ENCODE results near the gene B4GALT3.

Gene B4GALT3

GRCh38 chr1:161206411-161207140 is 29.3 kb upstream of the B4GALT3 start:
- DNase-seq (ENCODE audit: low read depth, low spot score), result no peak

GRCh38 chr1:161201836-161202712 is 24.8 kb upstream of the B4GALT3 start, which contains the start of gene NDUFS2:
NDUFS2 (plus strand) TSS chr1:161202367; CDS start chr1:161202386, 19 bp downstream.
- DNase-seq (ENCODE audit: low read depth, low spot score), result peak; percentile 97

GRCh38 chr1:161200992-161201835 is 23.9 kb upstream of the B4GALT3 start:
- no peak for DNase-seq (ENCODE audit: low read depth, low spot score)

DNA sequence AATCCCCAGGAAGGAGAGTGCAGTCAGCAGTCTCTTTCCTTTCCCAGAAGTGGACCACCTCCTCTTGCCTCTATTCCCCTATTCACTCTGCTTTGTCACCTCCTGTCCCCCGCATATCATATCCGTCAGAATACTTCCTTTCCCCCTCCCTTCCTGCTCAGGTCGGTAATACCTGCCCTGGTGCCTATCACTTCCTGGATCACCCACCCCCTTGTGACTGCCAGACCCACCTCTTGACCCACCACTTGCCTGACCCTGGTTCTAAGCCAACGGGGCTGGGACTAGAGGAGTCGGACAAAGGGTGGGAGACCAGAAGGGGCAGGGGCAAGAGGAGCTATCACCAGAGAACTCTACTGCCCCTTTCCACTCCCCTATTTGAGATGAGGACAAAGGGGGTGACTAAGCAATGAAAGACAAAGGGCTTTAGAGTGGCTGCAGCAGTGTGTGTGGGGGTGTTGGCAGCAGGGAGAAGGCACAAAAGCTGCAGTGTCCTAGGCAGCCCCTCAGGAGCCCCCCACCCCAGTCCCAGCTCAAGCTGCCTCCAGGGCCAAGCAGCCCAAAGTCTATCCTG is 23.2 kb upstream of the B4GALT3 start:
- no peak for DNase-seq (ENCODE audit: low read depth, low spot score)

DNA sequence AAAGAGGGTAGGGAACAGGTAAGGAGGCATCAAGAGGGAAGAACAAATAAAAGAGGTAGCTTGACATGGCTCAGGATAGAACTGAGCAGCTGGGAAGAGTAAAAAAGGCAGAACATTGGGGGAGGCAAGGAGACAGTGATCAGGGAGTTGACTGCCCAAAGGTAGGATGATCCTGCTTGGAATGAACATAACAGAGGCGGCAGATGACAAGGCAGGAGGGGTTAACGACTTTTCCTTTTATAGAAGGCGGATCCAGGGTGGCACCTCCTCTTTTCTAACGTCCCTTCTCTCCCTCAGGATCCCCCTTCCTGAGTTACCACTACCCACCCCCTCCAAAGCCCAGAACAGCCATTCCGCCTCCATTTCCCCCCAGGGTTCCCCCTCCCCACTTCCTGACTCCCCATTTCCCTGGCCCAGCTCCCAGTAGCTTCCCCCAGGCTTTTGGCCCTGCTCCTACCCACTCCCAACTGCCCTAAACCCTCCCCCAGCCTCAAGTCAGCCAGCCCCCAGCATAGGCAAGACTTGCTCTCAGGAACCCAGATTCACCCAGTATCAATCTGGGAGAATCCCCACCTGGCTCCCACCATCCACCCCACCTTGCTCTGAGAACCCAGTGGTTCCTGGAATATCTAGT is 22.3 kb upstream of the B4GALT3 start:
- no peak for DNase-seq (ENCODE audit: low read depth, low spot score)

DNA sequence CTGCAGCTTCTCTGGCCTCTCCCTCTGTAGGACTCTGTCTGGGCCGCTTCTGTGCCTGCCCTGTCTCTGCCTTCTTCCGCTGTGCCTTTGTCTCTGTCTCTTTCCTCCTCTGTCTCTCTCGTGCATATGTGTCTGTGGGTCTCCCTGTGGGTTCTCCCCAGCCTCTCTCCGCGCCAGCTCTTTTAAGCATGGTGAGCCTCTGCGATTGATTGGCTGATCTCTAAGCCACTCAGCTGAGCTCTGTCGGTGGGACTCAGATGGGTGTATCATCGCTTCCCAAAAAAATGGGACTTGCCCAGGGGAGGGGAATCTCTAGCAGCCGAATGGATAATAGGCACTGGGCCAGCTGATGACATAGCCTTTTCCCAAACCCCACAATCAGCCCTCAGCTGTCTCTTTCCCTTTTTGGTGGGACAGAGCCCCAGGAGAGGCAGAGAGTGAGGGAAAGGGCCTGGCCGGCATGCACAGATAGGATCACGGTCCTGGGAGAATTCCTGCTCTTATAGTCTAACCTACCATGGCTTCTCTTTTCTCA is 21.7 kb upstream of the B4GALT3 start, which contains the start of gene ADAMTS4:
Gene ADAMTS4, minus strand, starts transcription at position 158 of the 535 bp plus-strand sequence. CDS start 427 bp downstream, outside the sequence.
- no peak for DNase-seq (ENCODE audit: low read depth, low spot score)

- no peak for DNase-seq (ENCODE audit: low read depth, low spot score)
Measured at GRCh38 chr1:161198194-161198896, 21.0 kb upstream of the B4GALT3 start.

- no peak for DNase-seq (ENCODE audit: low read depth, low spot score)
Measured at GRCh38 chr1:161197560-161198193, 20.4 kb upstream of the B4GALT3 start.

DNA sequence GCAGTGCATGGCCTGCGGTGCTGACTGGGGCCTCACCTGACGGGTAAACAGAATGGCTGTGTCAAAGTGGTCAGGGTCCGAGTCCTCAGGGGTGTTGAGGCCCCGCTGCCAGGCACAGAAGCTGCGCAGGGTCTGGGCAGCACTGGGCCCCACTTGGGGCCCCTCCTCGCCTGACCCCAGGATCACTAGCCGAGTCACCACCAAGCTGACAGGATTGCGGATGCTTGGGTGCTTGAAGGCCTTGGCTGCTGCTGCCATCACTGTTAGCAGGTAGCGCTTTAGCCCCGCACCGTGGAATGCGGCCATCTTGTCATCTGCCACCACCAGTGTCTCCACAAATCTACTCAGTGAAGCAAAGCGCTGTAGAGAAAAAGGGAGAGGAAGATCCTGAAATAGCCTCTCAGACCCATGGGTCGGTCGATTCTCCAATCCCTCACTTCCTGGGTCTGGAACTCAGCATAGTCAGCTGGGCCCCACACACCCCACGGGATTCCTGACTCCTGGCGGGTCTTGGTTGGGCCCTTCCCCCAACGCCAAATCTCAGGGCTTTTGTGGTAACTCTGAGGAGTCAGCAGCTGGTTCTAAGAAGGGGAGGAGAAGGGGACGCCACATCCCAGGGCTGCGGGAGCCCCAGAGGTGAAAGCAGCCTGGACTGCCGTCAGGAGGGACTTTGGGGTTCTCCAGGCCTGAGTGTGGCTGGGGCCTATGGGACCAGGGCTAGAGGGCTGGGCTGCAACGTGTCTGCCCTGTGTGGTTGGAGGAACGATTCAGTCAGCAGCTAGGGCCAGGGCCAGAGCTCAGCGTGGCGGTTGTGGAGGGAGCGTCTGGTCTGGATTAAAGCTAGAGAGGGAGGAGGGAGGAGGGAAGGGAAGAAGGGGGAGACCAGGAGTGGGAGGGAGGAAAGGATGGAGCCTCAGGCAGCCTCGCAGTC is 19.5 kb upstream of the B4GALT3 start:
- DNase-seq (ENCODE audit: low read depth, low spot score), result no peak

GRCh38 chr1:161196111-161196510 is 18.8 kb upstream of the B4GALT3 start:
- no peak for DNase-seq (ENCODE audit: low read depth, low spot score)

GRCh38 chr1:161195171-161195570 is 17.9 kb upstream of the B4GALT3 start:
- no peak for DNase-seq (ENCODE audit: low read depth, low spot score)

DNA sequence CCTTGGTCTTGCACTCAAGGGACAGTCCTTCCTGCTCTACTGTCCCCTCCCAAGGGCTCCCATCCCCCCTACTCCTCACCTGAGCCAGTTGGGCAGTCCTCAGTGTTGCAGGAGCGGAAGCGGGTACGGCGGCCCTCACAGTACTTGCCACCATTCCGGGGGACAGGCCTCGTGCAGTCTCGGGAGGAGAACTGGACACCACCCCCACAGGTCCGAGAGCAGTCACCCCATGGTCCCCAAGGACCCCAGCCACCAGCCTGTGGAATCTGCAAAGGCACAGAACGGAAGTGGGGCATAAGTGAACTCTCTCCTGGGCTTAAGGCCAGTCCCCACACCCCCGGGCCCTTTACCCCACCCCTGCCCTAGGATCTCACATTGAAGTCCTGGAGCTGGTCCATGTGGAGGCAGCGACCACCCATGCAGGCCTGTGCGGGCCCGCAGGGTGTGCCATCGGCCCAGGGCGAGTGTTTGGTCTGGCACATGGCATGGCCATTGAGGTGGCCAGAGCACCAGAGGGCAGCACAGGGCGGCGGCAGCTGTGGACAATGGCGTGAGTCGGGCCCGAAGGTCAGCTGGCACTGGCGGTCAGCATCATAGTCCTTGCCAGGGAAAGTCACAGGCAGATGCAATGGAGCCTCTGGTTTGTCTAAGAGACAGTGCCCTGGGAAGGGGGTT is 16.4 kb upstream of the B4GALT3 start:
- no peak for DNase-seq (ENCODE audit: low read depth, low spot score)

DNA sequence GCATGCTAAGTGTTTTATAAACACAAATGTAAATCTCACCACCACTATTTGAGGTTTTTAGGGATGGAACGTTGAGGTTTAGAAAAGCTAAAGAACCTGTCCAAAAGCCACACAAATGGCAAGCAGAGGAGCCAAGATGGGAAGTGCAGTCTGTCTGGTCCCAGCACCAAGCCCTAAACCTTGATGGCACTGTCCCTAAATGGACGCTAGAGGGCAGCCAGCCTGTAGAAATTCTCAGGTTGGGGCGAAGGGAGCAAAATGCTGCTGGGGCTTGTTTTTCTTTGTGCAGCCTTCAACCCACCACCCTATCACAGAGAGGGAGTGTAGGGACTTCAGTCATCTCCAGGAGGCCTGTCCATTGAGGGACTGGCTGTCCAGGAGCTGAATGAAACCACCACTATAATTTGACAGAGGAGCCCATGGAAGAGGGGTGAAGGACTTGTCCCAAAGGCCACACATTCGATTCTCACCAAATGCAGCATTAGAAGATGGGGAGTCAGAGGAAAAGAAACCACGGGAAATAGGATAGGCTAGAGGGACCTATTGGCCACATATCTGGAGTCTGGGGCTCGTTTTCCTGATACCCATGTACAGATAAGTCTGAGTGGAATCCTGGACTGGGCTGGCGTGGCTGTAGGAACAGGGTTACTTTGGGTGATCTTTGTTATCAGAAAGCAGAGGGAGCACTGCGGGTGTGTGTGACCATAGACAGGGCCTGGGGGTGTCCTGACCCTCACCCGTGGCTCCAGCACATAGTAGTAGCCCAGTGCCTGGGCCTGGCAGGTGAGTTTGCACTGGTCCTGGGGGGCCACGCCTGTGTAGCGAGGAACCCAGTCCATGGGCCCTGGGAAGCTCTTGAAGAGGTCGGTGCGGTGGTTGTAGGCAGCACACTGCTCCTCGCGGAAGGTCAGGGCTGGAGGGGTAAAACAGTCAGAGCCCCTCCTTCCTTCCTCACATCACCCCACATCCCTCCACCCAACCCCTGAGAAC is 15.5 kb upstream of the B4GALT3 start:
- no peak for DNase-seq (ENCODE audit: low read depth, low spot score)

DNA sequence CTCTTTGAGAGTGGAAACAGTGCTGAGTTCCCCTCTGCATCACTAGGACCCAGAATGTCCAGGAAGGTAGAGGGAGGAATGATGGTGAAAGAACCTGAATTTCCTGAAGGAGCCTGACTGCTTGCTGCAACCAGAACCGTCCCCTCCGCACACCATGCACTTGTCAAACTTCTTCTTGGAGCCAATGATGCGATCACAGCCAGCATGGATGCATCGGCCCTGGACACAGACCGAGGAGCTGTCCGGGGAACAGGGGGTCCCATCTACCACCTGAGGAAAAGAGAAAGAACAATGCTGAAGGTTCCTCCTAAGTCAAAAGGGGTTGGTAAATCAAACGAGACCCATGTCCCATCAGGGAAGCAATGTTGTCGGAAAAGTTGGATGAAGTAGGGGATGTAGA is 14.7 kb upstream of the B4GALT3 start:
- DNase-seq (ENCODE audit: low read depth, low spot score), result no peak

DNA sequence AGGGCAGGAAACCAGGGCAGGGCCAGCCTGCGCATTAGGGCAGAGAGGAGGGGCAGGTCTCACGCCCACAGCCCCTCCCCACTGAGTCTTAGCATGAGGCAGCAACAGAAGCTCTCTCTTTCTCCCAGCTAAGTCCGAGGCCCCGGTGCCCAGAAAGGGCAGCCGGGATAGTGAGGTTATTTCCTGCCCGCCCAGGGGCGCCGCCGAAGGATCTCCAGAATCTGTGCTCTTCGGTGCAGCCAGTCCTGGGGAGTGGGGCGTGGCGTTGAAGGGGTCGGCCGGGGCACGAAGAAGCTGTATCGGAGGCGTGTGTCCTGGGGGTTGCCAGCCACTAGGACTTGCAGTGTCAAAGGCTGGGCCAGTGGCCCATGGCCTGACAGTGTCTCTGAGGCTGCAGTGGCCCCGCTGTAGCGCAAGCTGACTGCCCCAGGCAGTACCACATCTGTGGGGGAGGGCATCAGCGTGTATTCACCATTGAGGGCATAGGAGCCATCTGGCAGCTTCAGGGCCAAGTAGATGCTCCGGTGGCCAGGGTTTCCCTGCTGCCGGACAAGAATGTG is 13.7 kb upstream of the B4GALT3 start:
- DNase-seq (ENCODE audit: low read depth, low spot score), result no peak

DNA sequence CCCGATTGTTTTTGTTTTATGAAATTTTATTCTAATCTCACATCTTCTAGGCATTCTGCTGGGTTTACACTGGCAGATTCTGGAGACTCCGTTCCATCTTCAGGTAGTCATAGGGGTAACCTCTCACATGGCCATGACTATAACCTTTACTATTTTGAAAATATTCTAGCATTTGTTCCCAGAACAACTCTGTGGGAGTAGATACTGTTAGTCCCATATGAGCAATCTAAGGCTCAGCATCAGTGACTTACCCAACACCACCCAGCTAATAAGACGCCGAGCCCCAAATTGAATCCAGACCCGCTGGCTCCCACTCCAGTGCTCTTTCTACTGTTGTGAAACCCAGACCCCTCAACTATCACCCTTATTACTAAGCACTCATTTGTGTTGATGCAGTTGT is 11.7 kb upstream of the B4GALT3 start:
- no peak for DNase-seq (ENCODE audit: low read depth, low spot score)

All from smooth muscle cell of the brain vasculature (primary cell).